GM23248 (cell line): ENCODE results near the gene OR13D1. TPM values are rescaled to one million over a fixed set of nuclear protein-coding genes. Genes with fewer than 3 reads are reported as not detected.

Experiments
- DNase-seq: peaks from one replicate; pipeline ENCODE4 v3.0.0-alpha.2; 2015
- H2AFZ ChIP-seq: fragments of 200-600 bp; sonication (generic); 2 replicates; pipeline ENCODE4 v1.6.1; 2016; ENCODE audit warnings: antibody characterized with exemption
- H3F3A ChIP-seq: fragments of 200-600 bp; sonication (generic); 2 replicates; pipeline ENCODE4 v1.6.1; 2016; ENCODE audit warnings: mild to moderate bottlenecking, antibody characterized with exemption, mixed run types; ENCODE audit not compliant: insufficient read depth
- H3K27ac ChIP-seq: fragments of 200-600 bp; sonication (generic); 2 replicates; pipeline ENCODE4 v1.5.1; 2016; ENCODE audit warnings: mild to moderate bottlenecking
- H3K27me3 ChIP-seq: fragments of 200-600 bp; sonication (generic); replicated peaks from 2 replicates; pipeline ENCODE4 v1.6.1; 2016; ENCODE audit warnings: mild to moderate bottlenecking; ENCODE audit not compliant: insufficient read depth
- H3K36me3 ChIP-seq: fragments of 200-600 bp; sonication (generic); 2 replicates; pipeline ENCODE4 v1.6.1; 2016; ENCODE audit warnings: low read depth, mild to moderate bottlenecking
- H3K4me1 ChIP-seq: fragments of 200-600 bp; sonication (generic); 2 replicates; pipeline ENCODE4 v1.6.1; 2016; ENCODE audit warnings: mild to moderate bottlenecking; ENCODE audit not compliant: insufficient read depth
- H3K4me2 ChIP-seq: fragments of 200-600 bp; sonication (generic); one replicate; pipeline ENCODE4 v1.6.1; 2016; ENCODE audit warnings: mild to moderate bottlenecking; ENCODE audit not compliant: unreplicated experiment
- H3K4me3 ChIP-seq: fragments of 200-600 bp; sonication (generic); 2 replicates; pipeline ENCODE4 v1.5.1; 2016; ENCODE audit warnings: mild to moderate bottlenecking
- H3K79me2 ChIP-seq: fragments of 200-600 bp; sonication (generic); 2 replicates; pipeline ENCODE4 v1.6.1; 2016; ENCODE audit warnings: mild to moderate bottlenecking; ENCODE audit not compliant: insufficient read depth
- H3K9ac ChIP-seq: fragments of 200-600 bp; sonication (generic); 2 replicates; pipeline ENCODE4 v1.6.1; 2016; ENCODE audit warnings: mild to moderate bottlenecking
- H3K9me2 ChIP-seq: fragments of 200-600 bp; sonication (generic); 2 replicates; pipeline ENCODE4 v1.6.1; 2016; ENCODE audit warnings: mixed run types, mild to moderate bottlenecking, moderate library complexity; ENCODE audit not compliant: insufficient read depth
- H3K9me3 ChIP-seq: fragments of 200-600 bp; sonication (generic); one replicate; pipeline ENCODE4 v1.6.1; 2017; ENCODE audit warnings: low read depth
- H4K20me1 ChIP-seq: fragments of 200-600 bp; sonication (generic); 2 replicates; pipeline ENCODE4 v1.6.0; 2016; ENCODE audit not compliant: insufficient read depth
- EZH2 ChIP-seq: fragments of 200-600 bp; sonication (generic); IDR thresholded peaks from 2 replicates; pipeline ENCODE4 v1.6.1; 2018; ENCODE audit warnings: antibody characterized with exemption, mild to moderate bottlenecking; ENCODE audit not compliant: insufficient read depth, poor library complexity, severe bottlenecking
- EZH2phosphoT487 ChIP-seq: fragments of 200-600 bp; sonication (generic); IDR thresholded peaks from 2 replicates; pipeline ENCODE4 v1.6.1; 2018; ENCODE audit warnings: antibody characterized with exemption, moderate library complexity, mild to moderate bottlenecking, low read depth; ENCODE audit not compliant: insufficient read depth
- WGBS, 2 experiments: methylation state at CpG; one replicate each; pipeline ENCODE4 v1.1.6; 2015 to 2017; ENCODE audit warnings: low lambda C conversion rate in 2 of 2, low coverage in 1 of 2; ENCODE audit errors: missing lambda C conversion rate in 2 of 2; 5-methylcytosine and 5-hydroxymethylcytosine counted together
- in situ Hi-C: fragments of 300-500 bp; cut with MboI; formaldehyde crosslinking; loops from 2 replicates; pipeline ENCODE4 v1.15.0; 2020
- polyA plus RNA-seq: library from polyadenylated mRNA; unstranded; fragments of >200 nt; fragmentation: Nextera tagmentation; extraction: Ambion mirVana; gene quantifications from 2 replicates; pipeline ENCODE4 v1.2.1, GENCODE V29; 2016
- total RNA-seq: library from RNA; depleted of rRNA; stranded (reverse); fragments of >200 nt; shearing (Covaris generic); gene quantifications from 2 replicates; pipeline ENCODE4 v1.2.3, GENCODE V29; 2014; rRNA removed

The OR13D1 gene
- total and polyA plus RNA-seq, 2 experiments from 2014 or later = not detected

DNA sequence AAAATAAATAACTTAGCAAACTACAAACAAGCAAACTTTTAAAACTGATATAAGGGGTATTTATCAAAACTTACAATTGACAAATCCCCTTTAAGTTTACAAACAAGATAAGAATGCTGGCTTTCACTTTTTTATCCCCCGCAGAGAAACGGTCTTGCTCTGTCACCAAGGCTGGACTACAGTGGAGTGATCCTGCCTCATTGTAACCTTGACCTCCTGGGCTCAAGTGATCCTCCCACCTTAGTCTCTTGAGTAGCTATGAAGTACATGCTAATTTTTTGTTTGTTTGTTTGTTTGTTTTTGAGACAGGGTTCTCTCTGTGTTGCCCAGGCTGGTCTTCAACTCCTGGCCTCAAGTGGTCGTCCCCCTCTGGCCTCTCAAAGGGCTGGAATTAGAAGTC lies 44.1 kb downstream of the OR13D1 start:
- H3K4me3 ChIP-seq = no peak overlapping the region
- peaks cover 10% of the 10 kb centered on the region for H3F3A ChIP-seq
- H3K79me2 ChIP-seq = no peaks in the 10 kb centered on the region
- no peak for DNase-seq
- TF ChIP-seq EZH2phosphoT487 = no peak
- in situ Hi-C loops = no loop called here
- peaks cover 13% of the 10 kb centered on the region for H3K4me1 ChIP-seq
- H3K4me2 ChIP-seq = no peak overlapping the region
- H3K9me2 ChIP-seq = no peaks in the 10 kb centered on the region
- H3K9ac ChIP-seq = no peak overlapping the region
- H3K9me3 ChIP-seq = no peaks in the 10 kb centered on the region
- H3K27ac ChIP-seq = no peak overlapping the region
- no peaks in the 10 kb centered on the region for H3K36me3 ChIP-seq
- H3K27me3 ChIP-seq = no peaks in the 10 kb centered on the region
- no peak overlapping the region for H2AFZ ChIP-seq
- no peaks in the 10 kb centered on the region for H4K20me1 ChIP-seq
- WGBS, 2 experiments = 65 to 68% methylated on average over 3 of the region's 3 CpGs

GRCh38 chr9:104740621-104741020 lies 46.3 kb downstream of the OR13D1 start:
- Histone ChIP-seq H3K9me2 (no peaks in the 10 kb centered on the region), H3K27ac (peak overlapping the region; percentile 61), H3K4me3 (peak overlapping the region; percentile 29), H3K9ac (peak overlapping the region; percentile 2; the same call in 1 of the 2 replicates), H3K79me2 (no peaks in the 10 kb centered on the region), H3K27me3 (no peaks in the 10 kb centered on the region), H3K36me3 (no peaks in the 10 kb centered on the region), H2AFZ (peak overlapping the region; percentile 67), H3K4me1 (peaks cover 13% of the 10 kb centered on the region), H4K20me1 (no peaks in the 10 kb centered on the region), H3K9me3 (no peaks in the 10 kb centered on the region), H3F3A (peaks cover 10% of the 10 kb centered on the region), H3K4me2 (peak overlapping the region; percentile 81)
- in situ Hi-C loops = no loop called here
- peak; percentile 79 for DNase-seq
- no peak for TF ChIP-seq EZH2
- no peak for TF ChIP-seq EZH2phosphoT487
- WGBS, 2 experiments = 0 to 4% methylated on average over 1 of the region's 1 CpG

- no peaks in the 10 kb centered on the region for H4K20me1 ChIP-seq
- H3K9me3 ChIP-seq = no peaks in the 10 kb centered on the region
- no peaks in the 10 kb centered on the region for H3K36me3 ChIP-seq
- peak; percentile 73 for DNase-seq
- peaks cover 10% of the 10 kb centered on the region for H3F3A ChIP-seq
- no peak overlapping the region for H3K9ac ChIP-seq
- H3K27ac ChIP-seq = no peak overlapping the region
- peaks cover 13% of the 10 kb centered on the region for H3K4me1 ChIP-seq
- no peaks in the 10 kb centered on the region for H3K9me2 ChIP-seq
- H2AFZ ChIP-seq = no peak overlapping the region
- TF ChIP-seq EZH2 = no peak
- TF ChIP-seq EZH2phosphoT487 = no peak
- in situ Hi-C loops = no loop called here
- H3K4me2 ChIP-seq = no peak overlapping the region
- no peak overlapping the region for H3K4me3 ChIP-seq
- peaks cover 4% of the 10 kb centered on the region for H3K79me2 ChIP-seq
- 24 to 28% methylated on average over 7 of the region's 7 CpGs for WGBS, 2 experiments
- H3K27me3 ChIP-seq = no peaks in the 10 kb centered on the region
Observed at GRCh38 chr9:104743376-104743985, 49.2 kb downstream of the OR13D1 start.

Other genes starting within 250 kb of the OR13D1 start
- gene OR13F1, start 190.3 kb upstream of the OR13D1 start, total RNA-seq = not detected in 2 replicates
- not detected in 2 replicates for gene OR13F1, start 190.3 kb upstream of the OR13D1 start, polyA plus RNA-seq
- gene OR13C4, start 167.3 kb upstream of the OR13D1 start, total RNA-seq = not detected in 2 replicates
- gene OR13C4, start 167.3 kb upstream of the OR13D1 start, polyA plus RNA-seq = not detected in 2 replicates
- gene OR13C3, start 157.7 kb upstream of the OR13D1 start, total RNA-seq = not detected in 2 replicates
- not detected in 2 replicates for gene OR13C3, start 157.7 kb upstream of the OR13D1 start, polyA plus RNA-seq
- gene OR13C8, start 125.3 kb upstream of the OR13D1 start, total RNA-seq = not detected in 2 replicates
- gene OR13C8, start 125.3 kb upstream of the OR13D1 start, polyA plus RNA-seq = not detected in 2 replicates
- not detected in 2 replicates for gene OR13C5, start 95.1 kb upstream of the OR13D1 start, total RNA-seq
- not detected in 2 replicates for gene OR13C5, start 95.1 kb upstream of the OR13D1 start, polyA plus RNA-seq
- gene OR13C2, start 88.9 kb upstream of the OR13D1 start, total RNA-seq = not detected in 2 replicates
- gene OR13C2, start 88.9 kb upstream of the OR13D1 start, polyA plus RNA-seq = not detected in 2 replicates
- not detected in 2 replicates for gene OR13C9, start 76.3 kb upstream of the OR13D1 start, total RNA-seq
- gene OR13C9, start 76.3 kb upstream of the OR13D1 start, polyA plus RNA-seq = not detected in 2 replicates
- 52.6 and 55.3 TPM in 2 replicates for gene NIPSNAP3A, start 53.2 kb downstream of the OR13D1 start, total RNA-seq
- gene NIPSNAP3A, start 53.2 kb downstream of the OR13D1 start, polyA plus RNA-seq = 64.2 and 66.2 TPM in 2 replicates
- gene NIPSNAP3B, start 69.6 kb downstream of the OR13D1 start, total RNA-seq = 0.54 and 5.9 TPM in 2 replicates
- gene NIPSNAP3B, start 69.6 kb downstream of the OR13D1 start, polyA plus RNA-seq = 1.6 and 2.1 TPM in 2 replicates
- 15.9 and 20.7 TPM in 2 replicates for gene ABCA1, start 233.6 kb downstream of the OR13D1 start, total RNA-seq
- gene ABCA1, start 233.6 kb downstream of the OR13D1 start, polyA plus RNA-seq = 6.8 and 7.1 TPM in 2 replicates